AG04449 (cell line): Measurements from ENCODE around the gene SNRPA.
"Not testable (repeated sequence)": the region's sequence is repeated elsewhere in the genome, so short reads cannot be mapped to it uniquely, and the experiment has no call there.

ENCODE experiments used
- CTCF ChIA-PET: fragments of 350-600 bp; formaldehyde crosslinking; extraction: SDS; loops from one replicate; lab custom pipeline; 2021; ENCODE audit warnings: antibody characterized with exemption; lab: Yijun Ruan, JAX
- POLR2A ChIA-PET: fragments of 400-600, 350-600 bp; formaldehyde crosslinking; extraction: SDS; loops from one replicate; lab custom pipeline; 2020; ENCODE audit warnings: antibody characterized with exemption, inconsistent platforms; lab: Yijun Ruan, JAX
- DNase-seq: peaks from one replicate; pipeline ENCODE4 v3.0.0-alpha.2; 2010; ENCODE audit warnings: low read depth, low spot score
- H3K4me3 ChIP-seq: 2 replicates; pipeline ENCODE4 v1.5.1; 2011; ENCODE audit warnings: low read depth, mild to moderate bottlenecking, control low read depth, low read length
- CTCF ChIP-seq: IDR thresholded peaks from one replicate; pipeline ENCODE4 v1.5.1; 2011; ENCODE audit warnings: mild to moderate bottlenecking, moderate library complexity, low read length, control low read depth, inconsistent platforms; ENCODE audit not compliant: insufficient read depth; ENCODE audit errors: missing control alignments

Gene SNRPA

GRCh38 chr19:40756502-40757110, 5.6 kb downstream of the SNRPA start:
- no peak for DNase-seq
- CTCF ChIA-PET = interaction anchor here (0.7 kb wide), 1 partner anchor 51 kb away, joined by 3 read pairs; no protein-coding TSS in a partner anchor
- no peak overlapping the region for H3K4me3 ChIP-seq
- POLR2A ChIA-PET = interaction anchor here (1.2 kb wide), 1 partner anchor 21 kb away, joined by 5 read pairs; the partner anchor contains the start of gene RAB4B
- TF ChIP-seq CTCF = no peak

DNA sequence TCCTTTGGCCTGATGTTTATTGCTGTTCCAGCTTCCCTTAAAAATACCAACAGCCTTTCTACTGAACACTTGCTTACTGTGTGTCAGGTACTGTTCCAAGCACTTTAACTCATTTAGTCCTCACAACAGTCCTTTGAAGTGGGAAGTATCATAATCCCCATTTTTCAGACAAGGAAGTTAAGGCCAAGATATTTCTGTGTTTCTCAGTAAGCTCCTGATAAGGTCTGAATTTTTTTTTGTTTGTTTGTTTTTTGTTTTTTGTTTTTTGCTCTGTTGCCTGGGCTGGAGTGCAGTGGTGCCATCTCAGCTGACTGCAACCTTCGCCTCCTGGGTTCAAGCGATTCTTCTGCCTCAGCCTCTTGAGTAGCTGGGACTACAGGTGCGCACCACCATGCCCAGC, 7.5 kb downstream of the SNRPA start:
- POLR2A ChIA-PET = interaction anchor here (1.2 kb wide), 2 partner anchors 13 to 19 kb away, joined by 3 to 5 read pairs; partner anchors contain the start of gene RAB4B
- CTCF ChIA-PET = interaction anchor here (1.2 to 2.1 kb wide), 2 partner anchors 16 to 124 kb away, joined by 3 to 6 read pairs; no protein-coding TSS in a partner anchor
- TF ChIP-seq CTCF = no peak

GRCh38 chr19:40759352-40759751, 8.3 kb downstream of the SNRPA start:
- H3K4me3 ChIP-seq = no peak overlapping the region
- CTCF ChIA-PET = no interaction called here
- DNase-seq = no peak
- POLR2A ChIA-PET = interaction anchor here (0.6 to 1.2 kb wide), 3 partner anchors 12 to 315 kb away, joined by 3 to 5 read pairs (median 3); partner anchors contain the start of gene RAB4B
- TF ChIP-seq CTCF = no peak

More for the DNA sequence above, 7.5 kb downstream of the SNRPA start:
- no peak for DNase-seq
- no peak overlapping the region for H3K4me3 ChIP-seq

- POLR2A ChIA-PET = no interaction called here
- DNase-seq = no peak
- CTCF ChIA-PET = no interaction called here
- H3K4me3 ChIP-seq = no peak overlapping the region
- no peak for TF ChIP-seq CTCF
Measured at GRCh38 chr19:40762754-40763470, 11.9 kb downstream of the SNRPA start.

DNA sequence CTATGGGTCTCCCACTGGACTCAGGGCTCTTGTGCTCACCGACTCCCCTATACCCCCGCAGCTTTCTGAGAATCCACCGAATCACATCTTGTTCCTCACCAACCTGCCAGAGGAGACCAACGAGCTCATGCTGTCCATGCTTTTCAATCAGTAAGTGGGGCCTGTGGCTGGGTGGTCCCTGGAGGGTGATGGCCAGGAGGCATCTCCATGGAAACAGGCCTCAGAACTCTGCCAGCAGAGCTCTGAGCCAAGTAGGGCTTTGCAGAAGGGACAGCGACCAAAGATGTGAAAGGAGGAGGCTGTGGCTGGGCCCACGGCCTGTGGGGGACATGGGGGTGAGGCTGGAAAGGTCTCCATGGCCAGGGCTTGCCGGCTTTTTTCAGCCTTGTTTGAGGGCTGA, 12.5 kb downstream of the SNRPA start:
- no peak for DNase-seq
- no peak overlapping the region for H3K4me3 ChIP-seq
- no peak for TF ChIP-seq CTCF
- ChIA-PET POLR2A (no interaction called here), CTCF (no interaction called here)

DNA sequence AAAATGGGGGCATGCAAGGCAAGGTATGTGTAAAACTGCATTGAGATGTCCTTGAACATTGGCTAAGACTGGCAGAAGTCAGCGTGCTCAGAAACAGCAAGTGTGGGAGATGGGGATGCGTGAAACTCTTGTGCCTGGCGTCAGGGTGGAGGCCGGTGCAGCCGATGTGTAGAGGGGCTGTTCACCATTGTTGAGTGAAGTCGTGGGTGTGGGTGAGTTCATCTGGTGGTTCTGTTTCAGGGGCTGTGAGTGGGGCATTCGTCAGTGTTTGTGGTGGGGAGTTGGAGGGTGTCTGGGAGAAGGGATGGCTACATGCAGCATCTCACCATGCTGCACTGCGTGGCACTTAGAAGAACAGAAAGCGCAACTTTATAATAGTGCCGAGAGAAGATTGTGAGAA, 13.0 kb downstream of the SNRPA start:
- no peak for TF ChIP-seq CTCF
- no peak overlapping the region for H3K4me3 ChIP-seq
- no peak for DNase-seq
- POLR2A ChIA-PET = no interaction called here
- CTCF ChIA-PET = no interaction called here

DNA sequence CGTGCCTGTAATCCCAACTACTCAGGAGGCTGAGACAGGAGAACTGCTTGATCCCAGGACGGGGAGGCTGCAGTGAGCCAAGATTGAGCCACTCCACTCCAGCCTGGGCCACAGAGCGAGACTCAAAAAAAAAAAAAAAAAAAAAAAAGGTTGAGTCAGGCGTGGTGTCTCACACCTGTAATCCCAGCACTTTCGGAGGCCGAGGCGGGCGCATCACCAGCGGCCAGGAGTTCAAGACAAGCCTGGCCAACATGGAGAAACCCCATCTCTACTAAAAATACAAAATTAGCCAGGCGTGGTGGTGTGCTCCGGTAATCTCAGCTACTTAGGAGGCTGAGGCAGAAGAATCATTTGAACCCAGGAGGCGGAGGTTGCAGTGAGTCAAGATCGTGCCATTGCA, 15.4 kb downstream of the SNRPA start:
- H3K4me3 ChIP-seq, DNase-seq, POLR2A ChIA-PET: not testable (repeated sequence)
- CTCF ChIA-PET = interaction anchor here (0.7 kb wide), 1 partner anchor 40 kb away, joined by 3 read pairs; no protein-coding TSS in a partner anchor
